IMR-90 (cell line): Measurements from ENCODE around the gene SOX2.

Experiments used
- BHLHE40 ChIP-seq: fragments of 150-350 bp; IDR thresholded peaks from 2 replicates; pipeline ENCODE4 v1.6.1; 2016; ENCODE audit warnings: mild to moderate bottlenecking, low read depth, low read length
- CHD1 ChIP-seq: IDR thresholded peaks from 2 replicates; pipeline ENCODE4 v1.6.1; 2012; ENCODE audit warnings: low read depth, low read length, improper control_type of control experiment
- FOS ChIP-seq: fragments of 150-350 bp; IDR thresholded peaks from 2 replicates; pipeline ENCODE4 v1.6.1; 2016; ENCODE audit warnings: low read depth, low read length
- MAFK ChIP-seq: IDR thresholded peaks from 2 replicates; pipeline ENCODE4 v1.6.1; 2012; ENCODE audit warnings: low read depth, low read length, improper control_type of control experiment
- MXI1 ChIP-seq: IDR thresholded peaks from 2 replicates; pipeline ENCODE4 v1.6.1; 2012; ENCODE audit warnings: low read depth, mild to moderate bottlenecking, low read length, moderate library complexity, borderline replicate concordance
- POLR2A ChIP-seq: IDR thresholded peaks from 2 replicates; pipeline ENCODE4 v1.6.1; 2012; ENCODE audit warnings: mild to moderate bottlenecking, low read depth, low read length
- RAD21 ChIP-seq: IDR thresholded peaks from 2 replicates; pipeline ENCODE4 v1.6.1; 2012; ENCODE audit warnings: low read length, improper control_type of control experiment
- RFX5 ChIP-seq: IDR thresholded peaks from 2 replicates; pipeline ENCODE4 v1.8.0; 2012; ENCODE audit warnings: low read depth, mild to moderate bottlenecking, low read length, moderate library complexity
- SMC3 ChIP-seq: fragments of 150-350 bp; IDR thresholded peaks from 2 replicates; pipeline ENCODE4 v1.6.1; 2016; ENCODE audit warnings: low read depth, mild to moderate bottlenecking, antibody characterized with exemption, low read length, moderate library complexity
- TF ChIP-seq, protein P1 (sequence below): conservative IDR thresholded peaks from 2 replicates; pipeline ENCODE4 v1.5.1; 2012; ENCODE audit warnings: mild to moderate bottlenecking, low read depth, low read length, improper control_type of control experiment
- TF ChIP-seq, protein P2 (sequence below): fragments of 150-350 bp; IDR thresholded peaks from 2 replicates; pipeline ENCODE4 v1.6.1; 2017; ENCODE audit warnings: mild to moderate bottlenecking, antibody characterized with exemption, low read length, low read depth
- TF ChIP-seq, protein P3 (sequence below): fragments of 150-350 bp; IDR thresholded peaks from 2 replicates; pipeline ENCODE4 v1.6.1; 2016; ENCODE audit warnings: low read depth, mild to moderate bottlenecking, low read length, moderate library complexity, borderline replicate concordance

DNA sequence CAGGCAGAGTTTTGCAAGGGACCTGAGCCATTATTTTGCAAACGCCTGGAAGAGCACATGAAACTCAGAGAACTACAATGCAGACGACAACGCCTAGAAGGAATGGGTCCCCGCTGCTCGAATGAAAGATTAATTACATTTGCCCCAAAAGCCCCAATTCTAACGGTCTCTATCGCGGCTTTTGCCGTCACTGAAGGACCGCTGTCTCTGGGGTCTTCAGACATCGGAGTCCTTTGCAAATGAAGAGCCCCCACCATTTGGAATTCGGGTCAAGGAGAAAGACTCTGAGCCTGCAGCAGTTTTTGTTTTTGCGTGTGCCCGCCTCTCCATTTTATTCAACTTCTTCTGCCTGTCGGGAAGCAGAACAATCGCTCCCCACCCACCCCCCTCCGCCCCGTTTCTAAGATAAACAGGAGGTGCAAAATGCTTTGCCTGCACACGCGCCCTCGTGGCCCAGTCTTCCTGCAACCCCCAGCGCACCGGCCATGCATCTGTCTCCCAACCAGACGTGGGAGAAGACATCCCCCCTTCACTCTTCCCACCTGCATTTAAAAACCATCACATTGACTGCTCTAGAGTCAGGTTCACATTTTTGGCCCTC is 13.5 kb downstream of the SOX2 start:
- TF ChIP-seq POLR2A (no peak), BHLHE40 (no peak), CHD1 (no peak), MAFK (no peak), SMC3 (no peak), MXI1 (no peak), RFX5 (no peak), RAD21 (no peak), FOS (no peak)
- TF ChIP-seq, protein P1, sequence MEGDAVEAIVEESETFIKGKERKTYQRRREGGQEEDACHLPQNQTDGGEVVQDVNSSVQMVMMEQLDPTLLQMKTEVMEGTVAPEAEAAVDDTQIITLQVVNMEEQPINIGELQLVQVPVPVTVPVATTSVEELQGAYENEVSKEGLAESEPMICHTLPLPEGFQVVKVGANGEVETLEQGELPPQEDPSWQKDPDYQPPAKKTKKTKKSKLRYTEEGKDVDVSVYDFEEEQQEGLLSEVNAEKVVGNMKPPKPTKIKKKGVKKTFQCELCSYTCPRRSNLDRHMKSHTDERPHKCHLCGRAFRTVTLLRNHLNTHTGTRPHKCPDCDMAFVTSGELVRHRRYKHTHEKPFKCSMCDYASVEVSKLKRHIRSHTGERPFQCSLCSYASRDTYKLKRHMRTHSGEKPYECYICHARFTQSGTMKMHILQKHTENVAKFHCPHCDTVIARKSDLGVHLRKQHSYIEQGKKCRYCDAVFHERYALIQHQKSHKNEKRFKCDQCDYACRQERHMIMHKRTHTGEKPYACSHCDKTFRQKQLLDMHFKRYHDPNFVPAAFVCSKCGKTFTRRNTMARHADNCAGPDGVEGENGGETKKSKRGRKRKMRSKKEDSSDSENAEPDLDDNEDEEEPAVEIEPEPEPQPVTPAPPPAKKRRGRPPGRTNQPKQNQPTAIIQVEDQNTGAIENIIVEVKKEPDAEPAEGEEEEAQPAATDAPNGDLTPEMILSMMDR: no peak
- TF ChIP-seq, protein P2, sequence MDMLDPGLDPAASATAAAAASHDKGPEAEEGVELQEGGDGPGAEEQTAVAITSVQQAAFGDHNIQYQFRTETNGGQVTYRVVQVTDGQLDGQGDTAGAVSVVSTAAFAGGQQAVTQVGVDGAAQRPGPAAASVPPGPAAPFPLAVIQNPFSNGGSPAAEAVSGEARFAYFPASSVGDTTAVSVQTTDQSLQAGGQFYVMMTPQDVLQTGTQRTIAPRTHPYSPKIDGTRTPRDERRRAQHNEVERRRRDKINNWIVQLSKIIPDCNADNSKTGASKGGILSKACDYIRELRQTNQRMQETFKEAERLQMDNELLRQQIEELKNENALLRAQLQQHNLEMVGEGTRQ: no peak
- TF ChIP-seq, protein P3, sequence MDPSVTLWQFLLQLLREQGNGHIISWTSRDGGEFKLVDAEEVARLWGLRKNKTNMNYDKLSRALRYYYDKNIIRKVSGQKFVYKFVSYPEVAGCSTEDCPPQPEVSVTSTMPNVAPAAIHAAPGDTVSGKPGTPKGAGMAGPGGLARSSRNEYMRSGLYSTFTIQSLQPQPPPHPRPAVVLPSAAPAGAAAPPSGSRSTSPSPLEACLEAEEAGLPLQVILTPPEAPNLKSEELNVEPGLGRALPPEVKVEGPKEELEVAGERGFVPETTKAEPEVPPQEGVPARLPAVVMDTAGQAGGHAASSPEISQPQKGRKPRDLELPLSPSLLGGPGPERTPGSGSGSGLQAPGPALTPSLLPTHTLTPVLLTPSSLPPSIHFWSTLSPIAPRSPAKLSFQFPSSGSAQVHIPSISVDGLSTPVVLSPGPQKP: no peak
